GM12878 (cell line): ENCODE measurements around the gene AGK.

Experiments used
- CBFB ChIP-seq: IDR thresholded peaks from 2 replicates; pipeline ENCODE4 v1.6.1; 2016; ENCODE audit warnings: antibody characterized with exemption, low read depth
- EZH2 ChIP-seq: IDR thresholded peaks from 2 replicates; pipeline ENCODE4 v1.6.1; 2012; ENCODE audit warnings: low read depth, mild to moderate bottlenecking, control low read depth, inconsistent platforms, low read length, borderline replicate concordance; ENCODE audit not compliant: control insufficient read depth
- LARP7 ChIP-seq: fragments of 450-650 bp; IDR thresholded peaks from 2 replicates; pipeline ENCODE4 v1.6.1; 2017; ENCODE audit warnings: mild to moderate bottlenecking
- SRF ChIP-seq, 2 experiments: IDR thresholded peaks; 2 replicates each; pipeline ENCODE4 v1.6.1; 2011; ENCODE audit warnings: low read depth in 2 of 2, low read length in 2 of 2, mild to moderate bottlenecking in 1 of 2, moderate library complexity in 1 of 2
- TF ChIP-seq, protein P1 (sequence below), 3 experiments: IDR thresholded peaks in 2 of 3; conservative IDR thresholded peaks in 1 of 3; 2 replicates each; pipeline ENCODE4 v1.5.1; 2011; ENCODE audit warnings: low read depth in 3 of 3, low read length in 3 of 3, mild to moderate bottlenecking in 3 of 3, control low read depth in 2 of 3, moderate library complexity in 2 of 3, inconsistent platforms in 1 of 3, mixed read lengths in 1 of 3; ENCODE audit not compliant: control insufficient read depth in 2 of 3, insufficient read depth in 1 of 3; ENCODE audit errors: extremely low read depth in 1 of 3

GRCh38 chr7:141584935-141585334 lies 33.7 kb downstream of the AGK start:
- TF ChIP-seq, protein P1, sequence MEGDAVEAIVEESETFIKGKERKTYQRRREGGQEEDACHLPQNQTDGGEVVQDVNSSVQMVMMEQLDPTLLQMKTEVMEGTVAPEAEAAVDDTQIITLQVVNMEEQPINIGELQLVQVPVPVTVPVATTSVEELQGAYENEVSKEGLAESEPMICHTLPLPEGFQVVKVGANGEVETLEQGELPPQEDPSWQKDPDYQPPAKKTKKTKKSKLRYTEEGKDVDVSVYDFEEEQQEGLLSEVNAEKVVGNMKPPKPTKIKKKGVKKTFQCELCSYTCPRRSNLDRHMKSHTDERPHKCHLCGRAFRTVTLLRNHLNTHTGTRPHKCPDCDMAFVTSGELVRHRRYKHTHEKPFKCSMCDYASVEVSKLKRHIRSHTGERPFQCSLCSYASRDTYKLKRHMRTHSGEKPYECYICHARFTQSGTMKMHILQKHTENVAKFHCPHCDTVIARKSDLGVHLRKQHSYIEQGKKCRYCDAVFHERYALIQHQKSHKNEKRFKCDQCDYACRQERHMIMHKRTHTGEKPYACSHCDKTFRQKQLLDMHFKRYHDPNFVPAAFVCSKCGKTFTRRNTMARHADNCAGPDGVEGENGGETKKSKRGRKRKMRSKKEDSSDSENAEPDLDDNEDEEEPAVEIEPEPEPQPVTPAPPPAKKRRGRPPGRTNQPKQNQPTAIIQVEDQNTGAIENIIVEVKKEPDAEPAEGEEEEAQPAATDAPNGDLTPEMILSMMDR (IDR thresholded peaks at IDR 0.05 in 2 of 3, conservative IDR thresholded peaks at IDR 0.05 in 1 of 3; ENCODE audit: control insufficient read depth in 2 of 3, extremely low read depth in 1 of 3, insufficient read depth in 1 of 3, low read depth in 3 of 3, low read length in 3 of 3) = no peak
- TF ChIP-seq SRF (IDR thresholded peaks at IDR 0.05; ENCODE audit: low read depth in 2 of 2, low read length in 2 of 2) (no peak), CBFB (no peak), EZH2 (no peak), LARP7 (no peak)
